Endodermal cell (in vitro differentiated cells): Measurements from ENCODE around the gene ANKRD42. TPM values are rescaled to one million over a fixed set of nuclear protein-coding genes. Genes with fewer than 3 reads are reported as not detected.

Source experiments
- DNase-seq: peaks from one replicate; pipeline ENCODE4 v3.0.0-alpha.2; 2017
- H3K27ac ChIP-seq: 2 replicates; pipeline ENCODE4 v1.5.1; 2013; ENCODE audit warnings: mild to moderate bottlenecking, low read depth, low read length, moderate library complexity
- H3K27me3 ChIP-seq: 2 replicates; pipeline ENCODE4 v1.6.1; 2013; ENCODE audit warnings: mild to moderate bottlenecking, low read length, moderate library complexity; ENCODE audit not compliant: insufficient read depth, control insufficient read depth, poor library complexity, severe bottlenecking
- H3K36me3 ChIP-seq: 2 replicates; pipeline ENCODE4 v1.7.0; 2013; ENCODE audit warnings: mild to moderate bottlenecking, low read length, moderate library complexity; ENCODE audit not compliant: control insufficient read depth, insufficient read depth
- H3K4me1 ChIP-seq: one replicate; pipeline ENCODE4 v1.7.0; 2013; ENCODE audit warnings: low read length; ENCODE audit not compliant: control insufficient read depth, insufficient read depth
- H3K4me3 ChIP-seq: 2 replicates; pipeline ENCODE4 v1.5.1; 2013; ENCODE audit warnings: mild to moderate bottlenecking, low read length, moderate library complexity
- H3K9ac ChIP-seq: 2 replicates; pipeline ENCODE4 v1.6.1; 2013; ENCODE audit warnings: mild to moderate bottlenecking, low read length, moderate library complexity; ENCODE audit not compliant: poor library complexity, severe bottlenecking; ENCODE audit errors: extremely low read depth
- H3K9me3 ChIP-seq: 2 replicates; pipeline ENCODE4 v1.6.1; 2013; ENCODE audit warnings: mild to moderate bottlenecking, low read length, moderate library complexity; ENCODE audit not compliant: control insufficient read depth
- H3K27ac Mint-ChIP-seq: 2 replicates; pipeline ENCODE4 v1.8.0; 2020; ENCODE audit warnings: mixed read lengths
- H3K27me3 Mint-ChIP-seq: 2 replicates; pipeline ENCODE4 v1.8.0; 2021; ENCODE audit warnings: mild to moderate bottlenecking, mixed read lengths; ENCODE audit not compliant: insufficient read depth
- H3K36me3 Mint-ChIP-seq: 2 replicates; pipeline ENCODE4 v1.8.0; 2020; ENCODE audit warnings: low read depth, mixed read lengths
- H3K4me1 Mint-ChIP-seq: 2 replicates; pipeline ENCODE4 v1.8.0; 2020; ENCODE audit warnings: mixed read lengths
- H3K4me3 Mint-ChIP-seq: 2 replicates; pipeline ENCODE4 v1.8.0; 2020; ENCODE audit warnings: mild to moderate bottlenecking, moderate library complexity, mixed read lengths
- H3K9me3 Mint-ChIP-seq: 2 replicates; pipeline ENCODE4 v1.8.0; 2020; ENCODE audit warnings: mild to moderate bottlenecking, mixed read lengths
- WGBS, 2 experiments: methylation state at CpG; one replicate each; pipeline versions ENCODE4 v1.1.5 to v1.1.7; 2013; ENCODE audit warnings: missing lambda C conversion rate in 2 of 2, mixed read lengths in 1 of 2; ENCODE audit not compliant: insufficient coverage in 1 of 2, insufficient read length in 1 of 2; 5-methylcytosine and 5-hydroxymethylcytosine counted together
- total RNA-seq, 2 donors: library from RNA; stranded (reverse); fragmentation: NEBNext Ultra II Directional in 1 of 2; extraction: Animal tissue kit (Norgen Biotek cat#: 25700) in 1 of 2; gene quantifications; 2 replicates in 1 of 2; 3 replicates in 1 of 2; pipeline ENCODE4 v1.2.1, GENCODE V29; 2021
- TF ChIP-seq, protein P1 (sequence below): fragments of 200-600 bp; sonication (generic); conservative IDR thresholded peaks from 2 replicates; pipeline ENCODE4 v1.5.0; 2021; ENCODE audit warnings: antibody characterized with exemption, mild to moderate bottlenecking

The ANKRD42 gene
- total RNA-seq, 2 donors from 2014 or later: 11.1 to 11.4 TPM

DNA sequence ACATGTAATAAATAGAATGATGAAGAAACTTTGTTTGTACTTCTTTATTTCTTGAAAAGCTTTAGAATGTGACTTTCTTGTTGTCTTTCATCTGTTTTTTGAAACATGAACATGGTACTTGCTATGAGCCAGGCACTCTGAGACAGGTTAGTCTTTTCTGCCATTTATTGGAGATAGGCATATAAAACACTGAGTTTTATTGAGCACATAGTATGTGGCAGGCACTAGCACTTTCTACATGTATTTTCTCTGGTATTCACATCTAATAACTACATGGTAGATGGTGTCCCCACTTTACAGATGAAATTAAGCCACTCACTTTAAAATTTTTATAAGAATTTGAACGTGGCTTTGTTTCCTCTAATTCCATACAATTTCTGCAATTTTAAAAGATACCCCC, 7.7 kb upstream of the ANKRD42 start:
- TF ChIP-seq, protein P1, sequence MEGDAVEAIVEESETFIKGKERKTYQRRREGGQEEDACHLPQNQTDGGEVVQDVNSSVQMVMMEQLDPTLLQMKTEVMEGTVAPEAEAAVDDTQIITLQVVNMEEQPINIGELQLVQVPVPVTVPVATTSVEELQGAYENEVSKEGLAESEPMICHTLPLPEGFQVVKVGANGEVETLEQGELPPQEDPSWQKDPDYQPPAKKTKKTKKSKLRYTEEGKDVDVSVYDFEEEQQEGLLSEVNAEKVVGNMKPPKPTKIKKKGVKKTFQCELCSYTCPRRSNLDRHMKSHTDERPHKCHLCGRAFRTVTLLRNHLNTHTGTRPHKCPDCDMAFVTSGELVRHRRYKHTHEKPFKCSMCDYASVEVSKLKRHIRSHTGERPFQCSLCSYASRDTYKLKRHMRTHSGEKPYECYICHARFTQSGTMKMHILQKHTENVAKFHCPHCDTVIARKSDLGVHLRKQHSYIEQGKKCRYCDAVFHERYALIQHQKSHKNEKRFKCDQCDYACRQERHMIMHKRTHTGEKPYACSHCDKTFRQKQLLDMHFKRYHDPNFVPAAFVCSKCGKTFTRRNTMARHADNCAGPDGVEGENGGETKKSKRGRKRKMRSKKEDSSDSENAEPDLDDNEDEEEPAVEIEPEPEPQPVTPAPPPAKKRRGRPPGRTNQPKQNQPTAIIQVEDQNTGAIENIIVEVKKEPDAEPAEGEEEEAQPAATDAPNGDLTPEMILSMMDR: no peak
- Mint-ChIP-seq H3K27me3 (no peaks in the 10 kb centered on the region), H3K4me3 (no peak overlapping the region), H3K27ac (no peak overlapping the region), H3K4me1 (no peaks in the 10 kb centered on the region), H3K9me3 (no peaks in the 10 kb centered on the region), H3K36me3 (peaks cover 56% of the 10 kb centered on the region)
- no peak for DNase-seq
- no peak overlapping the region for H3K9ac ChIP-seq
- no peak overlapping the region for H3K27ac ChIP-seq
- H3K4me3 ChIP-seq: no peak overlapping the region
- 88% methylated on average over 1 of the region's 1 CpG; no CpG with 5 or more reads in 1 of the 2 experiments for WGBS, 2 experiments
- no peaks in the 10 kb centered on the region for H3K9me3 ChIP-seq
- H3K4me1 ChIP-seq: no peaks in the 10 kb centered on the region
- no peaks in the 10 kb centered on the region for H3K27me3 ChIP-seq
- peaks cover 77% of the 10 kb centered on the region for H3K36me3 ChIP-seq

DNA sequence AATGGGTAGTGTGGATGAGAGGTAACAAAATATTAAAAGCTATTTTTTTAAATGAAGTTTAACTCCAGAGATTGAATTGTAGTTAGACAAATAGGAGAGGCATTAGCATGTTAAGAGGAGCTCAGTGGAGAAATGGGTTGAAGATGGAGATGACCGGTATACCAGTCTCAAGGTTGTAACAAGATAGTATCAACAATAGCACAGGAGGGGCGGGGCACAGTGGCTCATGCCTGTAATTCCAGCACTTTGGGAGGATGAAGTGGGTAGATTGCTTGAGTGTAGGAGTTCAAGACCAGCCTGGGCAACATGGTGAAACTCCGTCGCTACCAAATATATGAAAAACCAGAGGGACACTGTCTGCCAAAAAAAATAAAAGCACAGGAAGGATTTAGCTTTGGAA, 6.0 kb upstream of the ANKRD42 start:
- H3K27ac Mint-ChIP-seq: no peak overlapping the region
- WGBS, 2 experiments: 95 to 96% methylated on average over 4 of the region's 4 CpGs
- H3K4me1 ChIP-seq: peaks cover 5% of the 10 kb centered on the region
- no peaks in the 10 kb centered on the region for H3K27me3 ChIP-seq
- H3K9me3 ChIP-seq: no peaks in the 10 kb centered on the region
- H3K4me3 ChIP-seq: no peak overlapping the region
- H3K4me1 Mint-ChIP-seq: peaks cover 3% of the 10 kb centered on the region
- H3K27ac ChIP-seq: no peak overlapping the region
- H3K36me3 ChIP-seq: peaks cover 78% of the 10 kb centered on the region
- no peak overlapping the region for H3K4me3 Mint-ChIP-seq
- DNase-seq: no peak
- H3K9me3 Mint-ChIP-seq: no peaks in the 10 kb centered on the region
- no peaks in the 10 kb centered on the region for H3K27me3 Mint-ChIP-seq
- peaks cover 57% of the 10 kb centered on the region for H3K36me3 Mint-ChIP-seq
- TF ChIP-seq, protein P1: no peak
- no peak overlapping the region for H3K9ac ChIP-seq

DNA sequence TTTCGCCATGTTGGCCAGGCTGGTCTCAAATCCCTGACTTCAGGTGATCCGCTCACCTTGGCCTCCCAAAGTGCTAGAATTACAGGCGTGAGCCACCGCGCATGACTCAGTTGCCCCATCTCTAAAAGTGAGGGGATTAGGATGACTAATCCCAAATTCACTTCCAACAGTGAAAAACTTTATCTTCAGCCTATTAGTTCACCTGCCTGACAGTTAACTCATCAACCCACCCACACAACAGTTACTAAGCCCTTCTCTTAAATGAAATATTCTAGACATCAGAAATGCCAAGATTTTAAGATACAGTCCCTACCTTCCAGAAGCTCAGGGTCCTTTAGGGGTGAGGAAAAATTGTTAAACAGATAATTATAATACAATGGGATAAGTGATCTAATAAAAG, 2.0 kb upstream of the ANKRD42 start:
- no peak overlapping the region for H3K9ac ChIP-seq
- DNase-seq: no peak
- peaks cover 43% of the 10 kb centered on the region for H3K36me3 ChIP-seq
- no peaks in the 10 kb centered on the region for H3K27me3 Mint-ChIP-seq
- peaks cover 36% of the 10 kb centered on the region for H3K36me3 Mint-ChIP-seq
- H3K4me3 Mint-ChIP-seq: no peak overlapping the region
- peaks cover 6% of the 10 kb centered on the region for H3K4me1 ChIP-seq
- no peak overlapping the region for H3K4me3 ChIP-seq
- H3K9me3 ChIP-seq: no peaks in the 10 kb centered on the region
- H3K27me3 ChIP-seq: no peaks in the 10 kb centered on the region
- peaks cover 21% of the 10 kb centered on the region for H3K4me1 Mint-ChIP-seq
- WGBS, 2 experiments: 89 to 95% methylated on average over 4 to 5 of the region's 5 CpGs
- no peak overlapping the region for H3K27ac ChIP-seq
- TF ChIP-seq, protein P1: no peak
- H3K27ac Mint-ChIP-seq: no peak overlapping the region
- H3K9me3 Mint-ChIP-seq: no peaks in the 10 kb centered on the region
